RWPE2 (cell line): ENCODE measurements around the gene SPTBN5.

ENCODE experiments used
- ATAC-seq: fragments of 200-7000 bp; cut with Tn5 transposase; 3 replicates; pipeline ENCODE4 v1.9.1; 2021; ENCODE audit warnings: low read depth
- DNase-seq: peaks from one replicate; pipeline ENCODE4 v3.0.0-alpha.2; 2020; ENCODE audit warnings: low spot score
- H3K27ac ChIP-seq: fragments of 450-650 bp; 2 replicates; pipeline ENCODE4 v1.5.1; 2017; ENCODE audit warnings: mild to moderate bottlenecking; ENCODE audit not compliant: poor library complexity, severe bottlenecking
- H3K27me3 ChIP-seq: fragments of 250-450 bp; sonication (Bioruptor Pico); 2 replicates; pipeline ENCODE4 v1.5.1; 2021; ENCODE audit warnings: mild to moderate bottlenecking, moderate library complexity; ENCODE audit not compliant: insufficient read depth, poor library complexity, severe bottlenecking
- H3K36me3 ChIP-seq: fragments of 250-450 bp; sonication (Bioruptor Pico); 2 replicates; pipeline ENCODE4 v1.5.1; 2020; ENCODE audit warnings: low read depth, mild to moderate bottlenecking, moderate library complexity
- H3K4me1 ChIP-seq: fragments of 250-450 bp; sonication (Bioruptor Pico); 2 replicates; pipeline ENCODE4 v1.5.1; 2021; ENCODE audit warnings: mild to moderate bottlenecking, moderate library complexity; ENCODE audit not compliant: insufficient read depth, poor library complexity, severe bottlenecking
- H3K4me3 ChIP-seq: fragments of 250-450 bp; sonication (Bioruptor Pico); 2 replicates; pipeline ENCODE4 v1.5.1; 2021; ENCODE audit warnings: mild to moderate bottlenecking, moderate library complexity; ENCODE audit not compliant: severe bottlenecking
- H3K9me3 ChIP-seq: fragments of 250-450 bp; sonication (Bioruptor Pico); 2 replicates; pipeline ENCODE4 v1.5.1; 2021; ENCODE audit warnings: mild to moderate bottlenecking, moderate library complexity; ENCODE audit not compliant: severe bottlenecking
- CTCF ChIP-seq: fragments of 450-650 bp; IDR thresholded peaks from one replicate; pipeline ENCODE4 v1.5.1; 2017; ENCODE audit warnings: mild to moderate bottlenecking, moderate library complexity; ENCODE audit not compliant: poor library complexity, severe bottlenecking

SPTBN5 gene

GRCh38 chr15:41810651-41811431, 83.0 kb downstream of the SPTBN5 start:
- no peak for ATAC-seq

GRCh38 chr15:41809526-41810220, 84.2 kb downstream of the SPTBN5 start:
- Histone ChIP-seq H3K4me1 (peaks cover 27% of the 10 kb centered on the region), H3K27me3 (no peaks in the 10 kb centered on the region), H3K9me3 (no peaks in the 10 kb centered on the region), H3K4me3 (no peak overlapping the region), H3K36me3 (peaks cover 62% of the 10 kb centered on the region), H3K27ac (peak overlapping the region; percentile 23)
- no peak for TF ChIP-seq CTCF
- DNase-seq (no peak), ATAC-seq (no peak)

More at GRCh38 chr15:41810651-41811431, 83.0 kb downstream of the SPTBN5 start:
- Histone ChIP-seq H3K4me3 (no peak overlapping the region), H3K36me3 (peaks cover 64% of the 10 kb centered on the region), H3K4me1 (peaks cover 16% of the 10 kb centered on the region), H3K9me3 (no peaks in the 10 kb centered on the region), H3K27me3 (no peaks in the 10 kb centered on the region), H3K27ac (peak overlapping the region; percentile 23)
- TF ChIP-seq CTCF, result no peak
- DNase-seq, result no peak

GRCh38 chr15:41809121-41809520, 84.7 kb downstream of the SPTBN5 start:
- Histone ChIP-seq H3K27me3 (no peaks in the 10 kb centered on the region), H3K4me3 (no peak overlapping the region), H3K9me3 (no peaks in the 10 kb centered on the region), H3K4me1 (peaks cover 33% of the 10 kb centered on the region), H3K36me3 (peaks cover 56% of the 10 kb centered on the region), H3K27ac (peak overlapping the region; percentile 23)
- no peak for TF ChIP-seq CTCF
- DNase-seq (no peak), ATAC-seq (no peak)

- Histone ChIP-seq H3K27ac (peak overlapping the region; percentile 90), H3K9me3 (no peaks in the 10 kb centered on the region), H3K36me3 (peaks cover 43% of the 10 kb centered on the region), H3K27me3 (no peaks in the 10 kb centered on the region), H3K4me1 (peaks cover 56% of the 10 kb centered on the region), H3K4me3 (no peak overlapping the region)
- peak; percentile 95 for TF ChIP-seq CTCF
- DNase-seq (peak; percentile 99), ATAC-seq (peak; percentile 77)
These were observed 87.3 kb downstream of the SPTBN5 start for GRCh38 chr15:41806291-41807181.
